Measurements from ENCODE around the gene LELP1. TPM values are rescaled to one million over a fixed set of nuclear protein-coding genes. Genes with fewer than 3 reads are reported as not detected.

LELP1 gene
- total RNA-seq, 4 donors from 2014 or later: not detected

DNA sequence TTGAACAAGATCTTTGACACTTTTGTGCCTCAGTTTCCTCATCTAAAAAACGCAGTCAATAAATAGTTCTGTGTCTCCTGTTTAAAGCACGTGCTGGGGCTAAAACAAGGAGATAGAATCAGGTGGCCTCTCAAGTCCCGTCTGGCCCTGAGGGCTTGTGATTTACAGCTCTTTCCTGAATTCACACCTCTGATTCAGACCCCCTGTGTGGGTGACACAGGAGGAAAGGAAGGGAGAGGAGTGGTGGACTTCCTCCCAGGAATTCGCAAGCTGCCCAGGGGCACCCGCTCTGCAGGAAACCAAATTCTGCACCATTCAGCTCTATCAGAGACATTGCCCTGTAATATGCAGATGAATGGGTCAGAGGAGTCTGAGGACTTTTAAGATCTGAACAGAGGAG is 9.0 kb downstream of the LELP1 start:
- Histone ChIP-seq H3K4me3 (no peak overlapping the region), H3K27ac (no peak overlapping the region), H3K4me1 (no peaks in the 10 kb centered on the region), H3K27me3 (no peaks in the 10 kb centered on the region), H3K9me3 (no peaks in the 10 kb centered on the region), H3K36me3 (no peaks in the 10 kb centered on the region)
- intact Hi-C loops (cut with DNase I; ENCODE audit: low total_unique reads) (no loop called here), in situ Hi-C loops (cut with MboI; ENCODE audit: low pct_ligation_motif_present in 1 of 4, low pct_unique_long_range_greater_than_20kb in 1 of 4, low sequenced_read_pairs in 3 of 4) (loop anchor here in 1 of 4 donors (25.0 kb wide), 1 partner anchor 350 kb away; the partner anchor contains the start of gene LCE7A)
- whole genome bisulfite sequencing, 2 donors (ENCODE audit: low coverage in 1 of 2): 40% methylated on average over 5 of the region's 5 CpGs; no CpG with 5 or more reads in 1 of the 2 donors
- DNase-seq: no peak
- no peak for TF ChIP-seq POLR2A (IDR thresholded peaks at IDR 0.05)
- no peak for TF ChIP-seq EP300 (IDR thresholded peaks at IDR 0.05; ENCODE audit: low read depth)
- TF ChIP-seq, protein P1, sequence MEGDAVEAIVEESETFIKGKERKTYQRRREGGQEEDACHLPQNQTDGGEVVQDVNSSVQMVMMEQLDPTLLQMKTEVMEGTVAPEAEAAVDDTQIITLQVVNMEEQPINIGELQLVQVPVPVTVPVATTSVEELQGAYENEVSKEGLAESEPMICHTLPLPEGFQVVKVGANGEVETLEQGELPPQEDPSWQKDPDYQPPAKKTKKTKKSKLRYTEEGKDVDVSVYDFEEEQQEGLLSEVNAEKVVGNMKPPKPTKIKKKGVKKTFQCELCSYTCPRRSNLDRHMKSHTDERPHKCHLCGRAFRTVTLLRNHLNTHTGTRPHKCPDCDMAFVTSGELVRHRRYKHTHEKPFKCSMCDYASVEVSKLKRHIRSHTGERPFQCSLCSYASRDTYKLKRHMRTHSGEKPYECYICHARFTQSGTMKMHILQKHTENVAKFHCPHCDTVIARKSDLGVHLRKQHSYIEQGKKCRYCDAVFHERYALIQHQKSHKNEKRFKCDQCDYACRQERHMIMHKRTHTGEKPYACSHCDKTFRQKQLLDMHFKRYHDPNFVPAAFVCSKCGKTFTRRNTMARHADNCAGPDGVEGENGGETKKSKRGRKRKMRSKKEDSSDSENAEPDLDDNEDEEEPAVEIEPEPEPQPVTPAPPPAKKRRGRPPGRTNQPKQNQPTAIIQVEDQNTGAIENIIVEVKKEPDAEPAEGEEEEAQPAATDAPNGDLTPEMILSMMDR (IDR thresholded peaks at IDR 0.05): no peak
- no peak for TF ChIP-seq POLR2AphosphoS5 (IDR thresholded peaks at IDR 0.05)

DNA sequence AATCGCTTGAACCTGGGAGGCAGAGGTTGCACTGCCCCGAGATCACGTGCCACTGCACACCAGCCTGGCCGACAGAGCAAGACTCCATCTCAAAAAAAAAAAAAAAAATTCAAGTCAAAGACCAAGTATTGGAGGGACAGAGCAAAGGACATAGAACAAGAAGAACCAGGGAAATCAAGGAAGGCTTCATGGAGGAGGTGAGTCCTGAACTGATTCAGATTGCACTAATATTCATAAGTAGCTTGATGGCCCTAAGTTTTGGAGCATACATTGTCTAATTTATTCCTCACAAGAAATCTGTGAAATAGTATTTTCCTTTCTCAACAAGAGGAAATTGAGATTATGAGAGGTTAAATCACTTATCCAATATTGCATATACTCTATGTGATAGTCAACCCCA is 10.3 kb downstream of the LELP1 start:
- in situ Hi-C loops (cut with MboI; ENCODE audit: low pct_ligation_motif_present in 1 of 4, low pct_unique_long_range_greater_than_20kb in 1 of 4, low sequenced_read_pairs in 3 of 4): loop anchor here in 1 of 4 donors (25.0 kb wide), 1 partner anchor 351 kb away; the partner anchor contains the start of gene LCE7A
- Histone ChIP-seq H3K9me3 (no peaks in the 10 kb centered on the region), H3K27ac (no peak overlapping the region), H3K36me3 (no peaks in the 10 kb centered on the region), H3K27me3 (no peaks in the 10 kb centered on the region), H3K4me1 (no peaks in the 10 kb centered on the region), H3K4me3 (no peak overlapping the region)
- TF ChIP-seq EP300 (IDR thresholded peaks at IDR 0.05; ENCODE audit: low read depth) (no peak), POLR2A (IDR thresholded peaks at IDR 0.05) (no peak), POLR2AphosphoS5 (IDR thresholded peaks at IDR 0.05) (no peak)
- TF ChIP-seq, protein P1 (IDR thresholded peaks at IDR 0.05): no peak
- 87% methylated on average over 4 of the region's 4 CpGs; no CpG with 5 or more reads in 1 of the 2 donors for WGBS, 2 donors (ENCODE audit: low coverage in 1 of 2)
- DNase-seq: no peak
- intact Hi-C loops (cut with DNase I; ENCODE audit: low total_unique reads): no loop called here

DNA sequence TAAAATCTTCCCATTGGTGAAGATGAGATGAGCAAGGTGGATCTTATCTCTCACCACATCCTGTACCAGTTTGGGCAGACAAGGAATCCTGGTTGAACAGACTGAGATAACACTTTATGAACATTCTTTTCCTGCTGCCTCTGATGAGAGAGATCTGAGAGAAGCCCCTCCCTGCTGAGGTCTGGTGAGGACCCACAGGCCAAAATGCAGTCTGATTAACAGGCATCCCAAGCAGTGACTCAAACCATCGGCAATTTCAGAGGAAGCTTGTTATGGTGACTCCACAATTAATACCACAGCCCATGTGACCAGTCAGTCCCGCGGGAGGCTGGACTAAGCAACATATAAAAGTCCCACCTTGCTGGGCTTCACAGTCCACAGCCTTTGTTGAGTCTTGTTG is 14.0 kb downstream of the LELP1 start, which contains the start of gene PRR9:
PRR9 (plus strand) TSS at position 373 of the 400 bp plus-strand sequence. CDS start 561 bp downstream, outside the sequence.
- in situ Hi-C loops (cut with MboI; ENCODE audit: low pct_ligation_motif_present in 1 of 4, low pct_unique_long_range_greater_than_20kb in 1 of 4, low sequenced_read_pairs in 3 of 4) (loop anchor here in 1 of 4 donors (25.0 kb wide), 1 partner anchor 355 kb away; the partner anchor contains the start of gene LCE7A), intact Hi-C loops (cut with DNase I; ENCODE audit: low total_unique reads) (no loop called here)
- no peaks in the 10 kb centered on the region for H3K9me3 ChIP-seq
- H3K27me3 ChIP-seq: no peaks in the 10 kb centered on the region
- 82% methylated on average over 3 of the region's 3 CpGs; no CpG with 5 or more reads in 1 of the 2 donors for WGBS, 2 donors (ENCODE audit: low coverage in 1 of 2)
- no peak for TF ChIP-seq POLR2AphosphoS5 (IDR thresholded peaks at IDR 0.05)
- H3K36me3 ChIP-seq: no peaks in the 10 kb centered on the region
- H3K27ac ChIP-seq: no peak within 1 kb of the TSS
- H3K4me3 ChIP-seq: no peak within 1 kb of the TSS
- DNase-seq: no peak
- no peaks in the 10 kb centered on the region for H3K4me1 ChIP-seq

DNA sequence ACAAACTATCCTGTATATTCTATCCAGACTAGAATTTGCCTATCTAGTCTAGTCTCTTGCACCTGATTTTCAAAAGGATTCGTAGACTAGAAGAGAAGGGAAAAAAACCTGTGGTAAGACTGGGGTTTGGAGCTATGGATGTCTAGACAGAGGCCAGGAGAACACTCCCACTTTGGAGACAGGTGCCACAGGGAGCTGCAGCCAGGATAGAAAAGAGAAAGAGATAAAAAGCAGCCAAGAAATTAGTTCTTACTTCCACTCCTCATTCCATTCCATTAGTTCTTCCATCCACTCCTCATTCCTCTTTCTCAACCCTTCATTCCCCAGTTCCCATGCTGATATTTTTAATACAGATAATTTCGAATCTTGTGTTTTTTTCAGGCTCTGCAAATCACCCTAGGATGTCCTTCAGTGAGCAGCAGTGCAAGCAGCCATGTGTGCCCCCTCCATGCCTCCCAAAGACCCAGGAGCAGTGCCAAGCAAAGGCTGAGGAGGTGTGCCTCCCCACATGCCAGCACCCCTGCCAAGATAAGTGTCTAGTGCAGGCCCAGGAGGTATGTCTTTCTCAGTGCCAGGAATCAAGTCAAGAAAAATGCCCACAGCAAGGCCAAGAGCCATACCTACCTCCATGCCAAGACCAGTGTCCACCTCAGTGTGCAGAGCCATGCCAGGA is 14.7 kb downstream of the LELP1 start:
- H3K36me3 ChIP-seq: no peaks in the 10 kb centered on the region
- no peak for TF ChIP-seq POLR2A (IDR thresholded peaks at IDR 0.05)
- no peak for TF ChIP-seq POLR2AphosphoS5 (IDR thresholded peaks at IDR 0.05)
- TF ChIP-seq, protein P1 (IDR thresholded peaks at IDR 0.05): no peak
- no peak for TF ChIP-seq EP300 (IDR thresholded peaks at IDR 0.05; ENCODE audit: low read depth)
- in situ Hi-C loops (cut with MboI; ENCODE audit: low pct_ligation_motif_present in 1 of 4, low pct_unique_long_range_greater_than_20kb in 1 of 4, low sequenced_read_pairs in 3 of 4): loop anchor here in 1 of 4 donors (25.0 kb wide), 1 partner anchor 356 kb away; the partner anchor contains the start of gene LCE7A
- intact Hi-C loops (cut with DNase I; ENCODE audit: low total_unique reads): no loop called here
- DNase-seq: no peak
- no peaks in the 10 kb centered on the region for H3K9me3 ChIP-seq
- no peaks in the 10 kb centered on the region for H3K4me1 ChIP-seq
- no peaks in the 10 kb centered on the region for H3K27me3 ChIP-seq
- H3K27ac ChIP-seq: no peak overlapping the region
- WGBS, 2 donors (ENCODE audit: low coverage in 1 of 2): 42 to 46% methylated on average over 2 of the region's 2 CpGs
- no peak overlapping the region for H3K4me3 ChIP-seq

All from transverse colon (tissue), 4 donors.